Esophagus squamous epithelium (tissue), 5 donors: Measurements from ENCODE around the gene DUS3L. TPM values are rescaled to one million over a fixed set of nuclear protein-coding genes. Genes with fewer than 3 reads are reported as not detected.
A peak's percentile ranks its signal among the peaks of the same experiment; 100 is the strongest.

Experiments
- DNase-seq: peaks from one replicate; lab custom pipeline; 2025; lab: John Stamatoyannopoulos, UW
- H3K27ac ChIP-seq, 4 donors: fragments of 200-600 bp; sonication (generic); one replicate each; pipeline ENCODE4 v1.5.1; 2016 to 2019; ENCODE audit warnings: mild to moderate bottlenecking in 1 of 4
- H3K27me3 ChIP-seq, 4 donors: fragments of 200-600 bp; sonication (generic); 1 replicate in 3 of 4; 2 replicates in 1 of 4; pipeline versions ENCODE4 v1.5.1 to v1.6.0; 2017 to 2021; ENCODE audit warnings: antibody characterized with exemption in 1 of 4
- H3K36me3 ChIP-seq, 3 donors: fragments of 200-600 bp; sonication (generic); one replicate each; pipeline ENCODE4 v1.5.1; 2016 to 2019
- H3K4me1 ChIP-seq, 3 donors: fragments of 200-600 bp; sonication (generic); one replicate each; pipeline ENCODE4 v1.5.1; 2017 to 2019
- H3K4me3 ChIP-seq, 4 donors: fragments of 200-600 bp; sonication (generic); 1 replicate in 3 of 4; 2 replicates in 1 of 4; pipeline ENCODE4 v1.5.1; 2016 to 2019; ENCODE audit warnings: mild to moderate bottlenecking in 2 of 4, moderate library complexity in 1 of 4
- H3K9me3 ChIP-seq, 3 donors: fragments of 200-600 bp; sonication (generic); one replicate each; pipeline ENCODE4 v1.5.1; 2016 to 2019
- CTCF ChIP-seq, 6 experiments: fragments of 450-650 bp in 4 of 6; fragments of 200-600 bp in 2 of 6; sonication (generic) in 2 of 6; IDR thresholded peaks; one replicate each; pipeline ENCODE4 v1.5.1; 2016 to 2019; ENCODE audit warnings: antibody characterized with exemption in 6 of 6, mild to moderate bottlenecking in 4 of 6, moderate library complexity in 4 of 6
- POLR2A ChIP-seq, 4 donors: fragments of 450-650 bp; IDR thresholded peaks; one replicate each; pipeline ENCODE4 v1.6.1; 2017; ENCODE audit warnings: antibody characterized with exemption in 4 of 4, mild to moderate bottlenecking in 4 of 4, moderate library complexity in 3 of 4
- WGBS, 2 donors: methylation state at CpG; one replicate each; pipeline ENCODE4 v1.1.5; 2018; 5-methylcytosine and 5-hydroxymethylcytosine counted together
- intact Hi-C: fragments of 100-400 bp; cut with DNase I; formaldehyde crosslinking; loops from one replicate; pipeline ENCODE4 v1.15.0; 2022
- total RNA-seq, 4 donors: library from RNA; depleted of rRNA; stranded (reverse); fragments of >200 nt; gene quantifications; one replicate each; pipeline ENCODE4 v1.1.0, GENCODE V29; 2016
- donor health status: DM: yes; HTN: yes; CAD: no.

DUS3L gene
- total RNA-seq, 4 donors from 2014 or later: 19.2 to 45.8 (median 39.4) TPM

- WGBS, 2 donors: 54 to 68% methylated on average over 7 to 10 of the region's 34 CpGs
- TF ChIP-seq CTCF (IDR thresholded peaks at IDR 0.05) (no peak), POLR2A (IDR thresholded peaks at IDR 0.05) (no peak)
- H3K36me3 ChIP-seq: peaks cover 0 to 37% (median 0%) of the 10 kb centered on the region in 3 donors
- H3K9me3 ChIP-seq: no peaks in the 10 kb centered on the region
- DNase-seq: no peak
- peak overlapping the region; percentile 26 to 77 (median 62) for H3K4me3 ChIP-seq
- H3K4me1 ChIP-seq: peaks cover 14 to 46% (median 17%) of the 10 kb centered on the region in 3 donors
- peaks cover 0 to 28% (median 0%) of the 10 kb centered on the region in 4 donors for H3K27me3 ChIP-seq
- intact Hi-C loops: no loop called here
- peak overlapping the region; percentile 63 to 94 (median 89) for H3K27ac ChIP-seq
Observed at GRCh38 chr19:5829567-5830310, 38.8 kb upstream of the DUS3L start.

GRCh38 chr19:5828661-5829566 is 38.0 kb upstream of the DUS3L start:
- TF ChIP-seq CTCF (IDR thresholded peaks at IDR 0.05) (no peak), POLR2A (IDR thresholded peaks at IDR 0.05) (no peak)
- Histone ChIP-seq H3K4me3 (peak overlapping the region; percentile 26 to 77 (median 62)), H3K4me1 (peaks cover 14 to 46% (median 17%) of the 10 kb centered on the region in 3 donors), H3K27ac (peak overlapping the region; percentile 63 to 94 (median 89)), H3K27me3 (peaks cover 0 to 28% (median 0%) of the 10 kb centered on the region in 4 donors), H3K36me3 (peaks cover 0 to 35% (median 0%) of the 10 kb centered on the region in 3 donors), H3K9me3 (no peaks in the 10 kb centered on the region)
- intact Hi-C loops: no loop called here
- 0 to 3% methylated on average over 5 to 15 of the region's 47 CpGs for WGBS, 2 donors
- DNase-seq: no peak

GRCh38 chr19:5827891-5828660 is 37.1 kb upstream of the DUS3L start:
- Histone ChIP-seq H3K27me3 (peaks cover 0 to 28% (median 0%) of the 10 kb centered on the region in 4 donors), H3K9me3 (no peaks in the 10 kb centered on the region), H3K27ac (peak overlapping the region; percentile 63 to 94 (median 89)), H3K4me1 (peaks cover 14 to 46% (median 17%) of the 10 kb centered on the region in 3 donors), H3K36me3 (peaks cover 0 to 35% (median 0%) of the 10 kb centered on the region in 3 donors), H3K4me3 (peak overlapping the region; percentile 26 to 77 (median 62))
- TF ChIP-seq POLR2A (IDR thresholded peaks at IDR 0.05): peak in 3 of 4 donors; percentile 5 to 92 (median 87)
- no peak for TF ChIP-seq CTCF (IDR thresholded peaks at IDR 0.05)
- 1 to 8% methylated on average over 12 to 13 of the region's 91 CpGs for WGBS, 2 donors
- intact Hi-C loops: no loop called here
- DNase-seq: peak; percentile 40

- peak overlapping the region; percentile 63 to 94 (median 79) for H3K27ac ChIP-seq
- WGBS, 2 donors: 55 to 60% methylated on average over 10 to 12 of the region's 37 CpGs
Observed at GRCh38 chr19:5827342-5827890, 36.5 kb upstream of the DUS3L start.

More at GRCh38 chr19:5827342-5827890, 36.5 kb upstream of the DUS3L start:
- H3K27me3 ChIP-seq: peaks cover 0 to 32% (median 0%) of the 10 kb centered on the region in 4 donors
- TF ChIP-seq POLR2A (IDR thresholded peaks at IDR 0.05) (no peak), CTCF (IDR thresholded peaks at IDR 0.05) (no peak)
- H3K4me3 ChIP-seq: peak overlapping the region; percentile 26 to 77 (median 62)
- no peak for DNase-seq
- no peaks in the 10 kb centered on the region for H3K9me3 ChIP-seq
- peaks cover 0 to 29% (median 0%) of the 10 kb centered on the region in 3 donors for H3K36me3 ChIP-seq
- intact Hi-C loops: no loop called here
- peaks cover 14 to 46% (median 17%) of the 10 kb centered on the region in 3 donors for H3K4me1 ChIP-seq
